Effector CD4-positive, alpha-beta T cell (primary cell): ENCODE measurements around the gene KIF21A.

ENCODE experiments used
- DNase-seq: peaks from one replicate; pipeline ENCODE4 v3.0.0-alpha.2; 2020

KIF21A gene

GRCh38 chr12:39435531-39435930 is 7.4 kb downstream of the KIF21A start:
- no peak for DNase-seq

GRCh38 chr12:39431797-39432196 is 11.1 kb downstream of the KIF21A start:
- no peak for DNase-seq

- DNase-seq: no peak
These were observed 11.7 kb downstream of the KIF21A start for GRCh38 chr12:39431002-39431796.

GRCh38 chr12:39429809-39430208 is 13.1 kb downstream of the KIF21A start:
- no peak for DNase-seq

- no peak for DNase-seq
These were observed 15.5 kb downstream of the KIF21A start for GRCh38 chr12:39427360-39427808.

GRCh38 chr12:39426636-39427240 is 16.2 kb downstream of the KIF21A start:
- DNase-seq: no peak

GRCh38 chr12:39420043-39420442 is 22.9 kb downstream of the KIF21A start:
- no peak for DNase-seq

- DNase-seq: no peak
These were observed 23.4 kb downstream of the KIF21A start for GRCh38 chr12:39419471-39419870.

- DNase-seq: no peak
These were observed 25.0 kb downstream of the KIF21A start for GRCh38 chr12:39417916-39418315.

- no peak for DNase-seq
These were observed 28.8 kb downstream of the KIF21A start for GRCh38 chr12:39413836-39414771.

- DNase-seq: no peak
These were observed 30.7 kb downstream of the KIF21A start for GRCh38 chr12:39412210-39412609.

- DNase-seq: no peak
These were observed 36.7 kb downstream of the KIF21A start for GRCh38 chr12:39406262-39406661.

GRCh38 chr12:39405580-39405979 is 37.3 kb downstream of the KIF21A start:
- DNase-seq: no peak

GRCh38 chr12:39404000-39404399 is 38.9 kb downstream of the KIF21A start:
- no peak for DNase-seq

GRCh38 chr12:39403376-39403775 is 39.5 kb downstream of the KIF21A start:
- DNase-seq: no peak

GRCh38 chr12:39402922-39403321 is 40.0 kb downstream of the KIF21A start:
- no peak for DNase-seq

GRCh38 chr12:39401459-39401858 is 41.5 kb downstream of the KIF21A start:
- no peak for DNase-seq

- no peak for DNase-seq
These were observed 47.1 kb downstream of the KIF21A start for GRCh38 chr12:39395866-39396265.

GRCh38 chr12:39393890-39394289 is 49.0 kb downstream of the KIF21A start:
- no peak for DNase-seq

GRCh38 chr12:39393179-39393578 is 49.7 kb downstream of the KIF21A start:
- no peak for DNase-seq

- no peak for DNase-seq
These were observed 50.6 kb downstream of the KIF21A start for GRCh38 chr12:39392154-39392925.

- no peak for DNase-seq
These were observed 52.2 kb downstream of the KIF21A start for GRCh38 chr12:39390752-39391151.
